ENCODE results near the gene ATP2B1. TPM values are rescaled to one million over a fixed set of nuclear protein-coding genes. Genes with fewer than 3 reads are reported as not detected.

Gene ATP2B1
- total and polyA plus RNA-seq, 2 donors (not counting 1 experiment from before 2014, with no cell fraction given): 26.1 to 238 TPM

GRCh38 chr12:89729946-89730459, 21.4 kb upstream of the ATP2B1 start:
- Histone ChIP-seq H3K9me3 (ENCODE audit: control extremely low read depth in 1 of 3, control insufficient read depth in 2 of 3, insufficient read depth in 1 of 3, low read length in 2 of 3) (peaks cover 0 to 4% (median 3%) of the 10 kb centered on the region in 3 donors), H2AFZ (ENCODE audit: insufficient read depth, low read depth, low read length, poor library complexity, severe bottlenecking) (no peak overlapping the region), H3K9ac (ENCODE audit: low read length) (no peak overlapping the region), H3K79me2 (ENCODE audit: control insufficient read depth, insufficient read depth, low read length) (no peaks in the 10 kb centered on the region), H3K27me3 (replicated peaks in 1 of 4; ENCODE audit: control extremely low read depth in 1 of 4, control insufficient read depth in 3 of 4, insufficient read depth in 4 of 4, low read length in 3 of 4) (no peaks in the 10 kb centered on the region), H3K4me3 (ENCODE audit: control extremely low read depth in 1 of 5, extremely low read depth in 1 of 5, insufficient read depth in 1 of 5, low read depth in 2 of 5, low read length in 4 of 5) (no peak overlapping the region), H3K4me2 (replicated peaks; ENCODE audit: low read depth, low read length, poor library complexity, severe bottlenecking) (no peak overlapping the region), H3K4me1 (ENCODE audit: control insufficient read depth in 2 of 2, insufficient read depth in 2 of 2, low read length in 2 of 2) (peaks cover 4% of the 10 kb centered on the region in 2 donors), H4K20me1 (ENCODE audit: control insufficient read depth, insufficient read depth, low read length, poor library complexity, severe bottlenecking) (no peaks in the 10 kb centered on the region), H3K36me3 (replicated peaks in 1 of 2; ENCODE audit: control extremely low read depth in 1 of 2, control insufficient read depth in 1 of 2, extremely low read depth in 1 of 2, insufficient read depth in 2 of 2, low read length in 1 of 2) (no peaks in the 10 kb centered on the region), H3K27ac (ENCODE audit: low read length in 2 of 2) (no peak overlapping the region)
- CTCF ChIA-PET: no interaction called here
- POLR2A ChIA-PET: no interaction called here
- Mint-ChIP-seq H3K9me3 (ENCODE audit: insufficient read depth) (peaks cover 3% of the 10 kb centered on the region), H3K27me3 (no peaks in the 10 kb centered on the region), H3K4me1 (peaks cover 11% of the 10 kb centered on the region), H3K27ac (no peak overlapping the region), H3K4me3 (no peak overlapping the region)
- DNase-seq (no peak), ATAC-seq (ENCODE audit: low read depth) (no peak)
- intact Hi-C loops (cut with micrococcal nuclease): no loop called here
- TF ChIP-seq EZH2 (IDR thresholded peaks at IDR 0.05; ENCODE audit: borderline replicate concordance, insufficient read depth, low read depth, low read length, poor library complexity, severe bottlenecking): no peak
- TF ChIP-seq, protein P1, sequence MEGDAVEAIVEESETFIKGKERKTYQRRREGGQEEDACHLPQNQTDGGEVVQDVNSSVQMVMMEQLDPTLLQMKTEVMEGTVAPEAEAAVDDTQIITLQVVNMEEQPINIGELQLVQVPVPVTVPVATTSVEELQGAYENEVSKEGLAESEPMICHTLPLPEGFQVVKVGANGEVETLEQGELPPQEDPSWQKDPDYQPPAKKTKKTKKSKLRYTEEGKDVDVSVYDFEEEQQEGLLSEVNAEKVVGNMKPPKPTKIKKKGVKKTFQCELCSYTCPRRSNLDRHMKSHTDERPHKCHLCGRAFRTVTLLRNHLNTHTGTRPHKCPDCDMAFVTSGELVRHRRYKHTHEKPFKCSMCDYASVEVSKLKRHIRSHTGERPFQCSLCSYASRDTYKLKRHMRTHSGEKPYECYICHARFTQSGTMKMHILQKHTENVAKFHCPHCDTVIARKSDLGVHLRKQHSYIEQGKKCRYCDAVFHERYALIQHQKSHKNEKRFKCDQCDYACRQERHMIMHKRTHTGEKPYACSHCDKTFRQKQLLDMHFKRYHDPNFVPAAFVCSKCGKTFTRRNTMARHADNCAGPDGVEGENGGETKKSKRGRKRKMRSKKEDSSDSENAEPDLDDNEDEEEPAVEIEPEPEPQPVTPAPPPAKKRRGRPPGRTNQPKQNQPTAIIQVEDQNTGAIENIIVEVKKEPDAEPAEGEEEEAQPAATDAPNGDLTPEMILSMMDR (IDR thresholded peaks at IDR 0.05): no peak
- WGBS (ENCODE audit: insufficient coverage): 100% methylated on average over 3 of the region's 4 CpGs

GRCh38 chr12:89723276-89723675, 14.6 kb upstream of the ATP2B1 start:
- H3K4me3 Mint-ChIP-seq: no peak overlapping the region
- Histone ChIP-seq H3K27me3 (replicated peaks in 1 of 4; ENCODE audit: control extremely low read depth in 1 of 4, control insufficient read depth in 3 of 4, insufficient read depth in 4 of 4, low read length in 3 of 4) (no peaks in the 10 kb centered on the region), H3K9ac (ENCODE audit: low read length) (no peak overlapping the region), H3K4me2 (replicated peaks; ENCODE audit: low read depth, low read length, poor library complexity, severe bottlenecking) (no peak overlapping the region), H3K27ac (ENCODE audit: low read length in 2 of 2) (no peak overlapping the region), H3K79me2 (ENCODE audit: control insufficient read depth, insufficient read depth, low read length) (peaks cover 4% of the 10 kb centered on the region), H3K9me3 (ENCODE audit: control extremely low read depth in 1 of 3, control insufficient read depth in 2 of 3, insufficient read depth in 1 of 3, low read length in 2 of 3) (no peaks in the 10 kb centered on the region), H3K36me3 (replicated peaks in 1 of 2; ENCODE audit: control extremely low read depth in 1 of 2, control insufficient read depth in 1 of 2, extremely low read depth in 1 of 2, insufficient read depth in 2 of 2, low read length in 1 of 2) (peaks cover 1 to 5% of the 10 kb centered on the region in 2 experiments), H4K20me1 (ENCODE audit: control insufficient read depth, insufficient read depth, low read length, poor library complexity, severe bottlenecking) (no peaks in the 10 kb centered on the region), H2AFZ (ENCODE audit: insufficient read depth, low read depth, low read length, poor library complexity, severe bottlenecking) (no peak overlapping the region), H3K4me1 (ENCODE audit: control insufficient read depth in 2 of 2, insufficient read depth in 2 of 2, low read length in 2 of 2) (peaks cover 19 to 26% of the 10 kb centered on the region in 2 donors), H3K4me3 (ENCODE audit: control extremely low read depth in 1 of 5, extremely low read depth in 1 of 5, insufficient read depth in 1 of 5, low read depth in 2 of 5, low read length in 4 of 5) (no peak overlapping the region)
- H3K27ac Mint-ChIP-seq: peak overlapping the region; percentile 37
- ChIA-PET CTCF (interaction anchor here (1.5 kb wide), 1 partner anchor 10 kb away, joined by 3 read pairs; no protein-coding TSS in a partner anchor), POLR2A (interaction anchor here (1.4 kb wide), 1 partner anchor 14 kb away, joined by 7 read pairs; no protein-coding TSS in a partner anchor)
- peaks cover 3% of the 10 kb centered on the region for H3K9me3 Mint-ChIP-seq (ENCODE audit: insufficient read depth)
- no peaks in the 10 kb centered on the region for H3K27me3 Mint-ChIP-seq
- peaks cover 33% of the 10 kb centered on the region for H3K4me1 Mint-ChIP-seq
- no peak for DNase-seq
- ATAC-seq (ENCODE audit: low read depth): no peak
- intact Hi-C loops (cut with micrococcal nuclease): loop anchor here (2.0 to 5.0 kb wide), 2 partner anchors 18 to 69 kb away; no protein-coding TSS in a partner anchor
- TF ChIP-seq, protein P1 (IDR thresholded peaks at IDR 0.05): no peak
- no peak for TF ChIP-seq EZH2 (IDR thresholded peaks at IDR 0.05; ENCODE audit: borderline replicate concordance, insufficient read depth, low read depth, low read length, poor library complexity, severe bottlenecking)
